ENCODE data around the gene SNIP1.
"Not testable (repeated sequence)": the region's sequence is repeated elsewhere in the genome, so short reads cannot be mapped to it uniquely, and the experiment has no call there.

The SNIP1 gene, protein sequence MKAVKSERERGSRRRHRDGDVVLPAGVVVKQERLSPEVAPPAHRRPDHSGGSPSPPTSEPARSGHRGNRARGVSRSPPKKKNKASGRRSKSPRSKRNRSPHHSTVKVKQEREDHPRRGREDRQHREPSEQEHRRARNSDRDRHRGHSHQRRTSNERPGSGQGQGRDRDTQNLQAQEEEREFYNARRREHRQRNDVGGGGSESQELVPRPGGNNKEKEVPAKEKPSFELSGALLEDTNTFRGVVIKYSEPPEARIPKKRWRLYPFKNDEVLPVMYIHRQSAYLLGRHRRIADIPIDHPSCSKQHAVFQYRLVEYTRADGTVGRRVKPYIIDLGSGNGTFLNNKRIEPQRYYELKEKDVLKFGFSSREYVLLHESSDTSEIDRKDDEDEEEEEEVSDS

GRCh38 chr1:37553927-37554808 lies at the start of gene SNIP1:
TSS of gene SNIP1 (minus strand) at chr1:37554293. CDS start at chr1:37554229, 64 bp downstream.
- Histone ChIP-seq H3K27ac (ENCODE audit: low read depth, low read length) (peak within 1 kb of the TSS; percentile 78), H3K27me3 (ENCODE audit: control insufficient read depth, insufficient read depth, low read length) (no peaks in the 10 kb centered on the region), H3K4me3 (ENCODE audit: low read depth, low read length) (peak within 1 kb of the TSS; percentile 96), H3K9me3 (ENCODE audit: control insufficient read depth, insufficient read depth, low read length) (no peaks in the 10 kb centered on the region; the same call in 1 of the 2 replicates), H3K36me3 (ENCODE audit: control insufficient read depth, insufficient read depth, low read length) (peaks cover 29% of the 10 kb centered on the region), H3K9ac (ENCODE audit: low read depth, low read length) (peak within 1 kb of the TSS; percentile 65), H3K4me1 (ENCODE audit: control insufficient read depth, insufficient read depth, low read length) (peaks cover 12% of the 10 kb centered on the region)

DNA sequence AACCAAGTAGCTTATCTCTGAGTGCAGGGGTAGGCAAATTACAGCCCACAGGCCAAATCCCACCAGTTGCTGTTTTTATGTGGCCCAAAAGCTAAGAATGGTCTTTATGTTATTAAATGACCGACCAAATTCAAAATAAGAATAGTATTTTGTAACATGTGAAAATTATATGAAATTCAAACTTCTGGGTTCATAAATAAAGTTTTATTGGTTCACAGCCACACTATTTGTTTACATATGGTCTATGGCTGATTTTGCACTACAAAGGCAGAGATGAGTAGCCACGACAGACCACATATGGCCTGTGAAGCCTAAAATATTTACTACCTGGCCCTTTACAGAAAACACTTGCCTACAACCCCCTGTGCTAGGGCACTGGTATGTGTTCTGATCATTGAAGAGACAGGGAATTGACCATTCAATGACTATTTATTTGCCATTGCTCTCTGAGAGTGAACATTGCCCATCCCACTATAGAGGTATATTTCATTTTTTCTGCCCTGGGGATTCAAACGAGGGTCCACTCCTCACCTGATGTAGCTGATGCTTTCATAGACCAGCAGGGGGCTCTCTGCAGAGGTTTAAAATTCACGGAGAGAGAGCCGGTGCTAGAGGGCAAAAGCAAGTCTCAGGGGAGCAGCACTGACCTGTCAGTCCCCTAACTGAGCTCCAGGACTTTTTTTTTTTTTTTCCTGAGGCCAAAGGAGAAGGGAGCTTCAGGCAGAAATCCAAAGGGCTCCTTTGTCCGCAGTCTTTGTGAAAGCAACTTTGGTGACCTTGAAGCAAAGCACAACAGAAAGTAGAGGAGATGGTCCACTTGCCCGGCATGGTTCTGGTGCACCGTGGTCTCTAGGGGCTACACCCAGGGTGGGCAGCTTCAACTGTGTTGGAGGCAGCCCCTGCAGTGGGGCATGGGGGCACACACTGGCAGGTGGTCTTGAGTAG lies 48.9 kb upstream of the SNIP1 start:
- Histone ChIP-seq H3K27me3 (ENCODE audit: control insufficient read depth, insufficient read depth, low read length) (peaks cover 9% of the 10 kb centered on the region), H3K4me3 (ENCODE audit: low read depth, low read length) (no peak overlapping the region), H3K4me1 (ENCODE audit: control insufficient read depth, insufficient read depth, low read length) (no peaks in the 10 kb centered on the region), H3K9ac (ENCODE audit: low read depth, low read length) (no peak overlapping the region), H3K36me3 (ENCODE audit: control insufficient read depth, insufficient read depth, low read length) (no peaks in the 10 kb centered on the region), H3K27ac (ENCODE audit: low read depth, low read length) (no peak overlapping the region), H3K9me3 (ENCODE audit: control insufficient read depth, insufficient read depth, low read length) (no peaks in the 10 kb centered on the region)

DNA sequence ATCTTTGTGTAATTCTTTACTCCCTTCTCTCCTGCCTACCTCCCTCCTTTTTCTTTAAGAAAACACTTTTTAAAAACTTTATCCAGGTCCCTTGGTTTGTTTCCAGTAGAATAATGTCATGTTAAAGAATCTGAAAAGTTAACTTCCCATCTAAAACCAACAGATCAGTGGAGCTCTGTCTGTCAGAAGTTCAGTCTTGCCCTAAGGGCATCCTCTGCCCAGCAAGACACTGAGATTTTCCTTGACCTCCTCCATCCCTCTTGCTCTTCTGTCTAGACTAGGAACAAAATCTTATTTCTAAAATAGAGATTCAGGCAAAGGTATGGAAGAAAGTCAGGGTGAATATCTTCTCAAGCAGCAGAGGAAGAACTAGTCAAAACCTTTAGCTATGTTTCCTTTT lies 47.3 kb upstream of the SNIP1 start:
- Histone ChIP-seq H3K27ac (ENCODE audit: low read depth, low read length) (no peak overlapping the region), H3K4me1 (ENCODE audit: control insufficient read depth, insufficient read depth, low read length) (no peaks in the 10 kb centered on the region), H3K9me3 (ENCODE audit: control insufficient read depth, insufficient read depth, low read length) (no peaks in the 10 kb centered on the region), H3K27me3 (ENCODE audit: control insufficient read depth, insufficient read depth, low read length) (no peaks in the 10 kb centered on the region), H3K9ac (ENCODE audit: low read depth, low read length) (no peak overlapping the region), H3K4me3 (ENCODE audit: low read depth, low read length) (no peak overlapping the region), H3K36me3 (ENCODE audit: control insufficient read depth, insufficient read depth, low read length) (no peaks in the 10 kb centered on the region)

- Histone ChIP-seq H3K9me3 (ENCODE audit: control insufficient read depth, insufficient read depth, low read length) (no peaks in the 10 kb centered on the region), H3K27ac (ENCODE audit: low read depth, low read length) (no peak overlapping the region), H3K9ac (ENCODE audit: low read depth, low read length) (no peak overlapping the region), H3K4me3 (ENCODE audit: low read depth, low read length) (no peak overlapping the region), H3K27me3 (ENCODE audit: control insufficient read depth, insufficient read depth, low read length) (no peaks in the 10 kb centered on the region), H3K4me1 (ENCODE audit: control insufficient read depth, insufficient read depth, low read length) (no peaks in the 10 kb centered on the region), H3K36me3 (ENCODE audit: control insufficient read depth, insufficient read depth, low read length) (no peaks in the 10 kb centered on the region)
Measured at GRCh38 chr1:37599940-37600339, 45.8 kb upstream of the SNIP1 start.

- Histone ChIP-seq H3K27ac (ENCODE audit: low read depth, low read length) (no peak overlapping the region), H3K4me3 (ENCODE audit: low read depth, low read length) (peak overlapping the region; percentile 98), H3K27me3 (ENCODE audit: control insufficient read depth, insufficient read depth, low read length) (no peaks in the 10 kb centered on the region), H3K4me1 (ENCODE audit: control insufficient read depth, insufficient read depth, low read length) (no peaks in the 10 kb centered on the region), H3K9me3 (ENCODE audit: control insufficient read depth, insufficient read depth, low read length) (no peaks in the 10 kb centered on the region), H3K36me3 (ENCODE audit: control insufficient read depth, insufficient read depth, low read length) (peaks cover 27% of the 10 kb centered on the region), H3K9ac (ENCODE audit: low read depth, low read length) (no peak overlapping the region)
Measured at GRCh38 chr1:37596182-37596667, 42.1 kb upstream of the SNIP1 start.

GRCh38 chr1:37595440-37596181 lies 41.5 kb upstream of the SNIP1 start, which contains the start of gene GNL2:
TSS of gene GNL2 (minus strand) at chr1:37595937. CDS start at chr1:37595822, 115 bp downstream.
- Histone ChIP-seq H3K4me3 (ENCODE audit: low read depth, low read length) (peak within 1 kb of the TSS; percentile 98), H3K36me3 (ENCODE audit: control insufficient read depth, insufficient read depth, low read length) (peaks cover 33% of the 10 kb centered on the region), H3K4me1 (ENCODE audit: control insufficient read depth, insufficient read depth, low read length) (no peaks in the 10 kb centered on the region), H3K9ac (ENCODE audit: low read depth, low read length) (peak within 1 kb of the TSS; percentile 95), H3K9me3 (ENCODE audit: control insufficient read depth, insufficient read depth, low read length) (no peaks in the 10 kb centered on the region), H3K27ac (ENCODE audit: low read depth, low read length) (peak within 1 kb of the TSS; percentile 85), H3K27me3 (ENCODE audit: control insufficient read depth, insufficient read depth, low read length) (no peaks in the 10 kb centered on the region)

GRCh38 chr1:37593726-37594125 lies 39.6 kb upstream of the SNIP1 start:
- H3K4me3 ChIP-seq (ENCODE audit: low read depth, low read length) = no peak overlapping the region
- H3K4me1 ChIP-seq (ENCODE audit: control insufficient read depth, insufficient read depth, low read length) = no peaks in the 10 kb centered on the region
- H3K36me3 ChIP-seq (ENCODE audit: control insufficient read depth, insufficient read depth, low read length) = peaks cover 50% of the 10 kb centered on the region
- no peaks in the 10 kb centered on the region for H3K9me3 ChIP-seq (ENCODE audit: control insufficient read depth, insufficient read depth, low read length)
- H3K27me3 ChIP-seq (ENCODE audit: control insufficient read depth, insufficient read depth, low read length) = no peaks in the 10 kb centered on the region
- no peak overlapping the region for H3K9ac ChIP-seq (ENCODE audit: low read depth, low read length)
- no peak overlapping the region for H3K27ac ChIP-seq (ENCODE audit: low read depth, low read length)

DNA sequence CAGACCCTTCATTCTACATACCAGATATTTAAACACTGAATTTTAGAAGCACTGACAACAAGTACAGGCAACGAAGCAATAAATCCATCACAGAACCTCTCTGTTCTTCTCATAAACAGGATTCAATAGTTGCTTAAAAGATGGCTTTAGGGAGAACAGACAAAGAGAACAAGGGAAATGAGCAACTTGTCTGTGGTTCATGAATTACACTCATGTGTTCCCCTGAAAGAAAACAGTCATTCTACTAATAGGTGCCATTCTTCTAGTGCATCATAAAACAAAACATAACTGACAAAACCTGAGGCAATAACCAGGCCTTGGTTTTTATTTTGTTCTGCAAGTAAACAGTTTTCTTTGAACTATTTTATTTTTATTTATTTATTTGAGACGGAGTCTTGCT lies 34.8 kb upstream of the SNIP1 start:
- Histone ChIP-seq H3K9me3 (ENCODE audit: control insufficient read depth, insufficient read depth, low read length) (no peaks in the 10 kb centered on the region), H3K36me3 (ENCODE audit: control insufficient read depth, insufficient read depth, low read length) (peaks cover 91% of the 10 kb centered on the region), H3K4me1 (ENCODE audit: control insufficient read depth, insufficient read depth, low read length) (no peaks in the 10 kb centered on the region), H3K4me3 (ENCODE audit: low read depth, low read length) (no peak overlapping the region), H3K27ac (ENCODE audit: low read depth, low read length) (no peak overlapping the region), H3K9ac (ENCODE audit: low read depth, low read length) (no peak overlapping the region), H3K27me3 (ENCODE audit: control insufficient read depth, insufficient read depth, low read length) (no peaks in the 10 kb centered on the region)

GRCh38 chr1:37584544-37584943 lies 30.5 kb upstream of the SNIP1 start:
- not testable (repeated sequence) for H3K4me3 ChIP-seq (ENCODE audit: low read depth, low read length); H3K9me3 ChIP-seq (ENCODE audit: control insufficient read depth, insufficient read depth, low read length); H3K27me3 ChIP-seq (ENCODE audit: control insufficient read depth, insufficient read depth, low read length); H3K4me1 ChIP-seq (ENCODE audit: control insufficient read depth, insufficient read depth, low read length); H3K27ac ChIP-seq (ENCODE audit: low read depth, low read length); H3K9ac ChIP-seq (ENCODE audit: low read depth, low read length)
- peaks cover 90% of the 10 kb centered on the region for H3K36me3 ChIP-seq (ENCODE audit: control insufficient read depth, insufficient read depth, low read length)

DNA sequence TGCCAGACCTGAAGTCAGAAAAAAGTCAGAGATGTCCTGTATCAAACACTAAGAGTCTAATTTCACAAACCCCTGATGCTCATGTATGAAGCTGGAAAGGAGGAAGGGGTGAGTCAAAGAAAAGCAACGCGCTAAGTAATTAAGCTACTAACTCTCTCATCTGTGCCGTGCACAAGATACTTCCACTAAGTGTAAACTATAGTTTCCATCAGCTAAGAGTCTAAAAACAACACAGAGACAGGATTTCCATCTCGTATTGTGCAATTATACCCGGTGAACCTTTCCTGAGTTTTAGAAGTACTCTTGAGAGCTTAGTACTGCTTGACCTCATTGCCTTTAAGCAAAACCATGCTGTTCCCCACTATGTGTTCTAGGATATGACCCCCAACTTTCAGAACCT lies 21.6 kb upstream of the SNIP1 start:
- Histone ChIP-seq H3K4me3 (ENCODE audit: low read depth, low read length) (no peak overlapping the region), H3K36me3 (ENCODE audit: control insufficient read depth, insufficient read depth, low read length) (peaks cover 94% of the 10 kb centered on the region), H3K27ac (ENCODE audit: low read depth, low read length) (no peak overlapping the region), H3K27me3 (ENCODE audit: control insufficient read depth, insufficient read depth, low read length) (no peaks in the 10 kb centered on the region), H3K4me1 (ENCODE audit: control insufficient read depth, insufficient read depth, low read length) (no peaks in the 10 kb centered on the region), H3K9ac (ENCODE audit: low read depth, low read length) (no peak overlapping the region), H3K9me3 (ENCODE audit: control insufficient read depth, insufficient read depth, low read length) (no peaks in the 10 kb centered on the region)

All from HUES48 (cell line).